ENCODE measurements around the gene KIF3B.

Gene KIF3B

DNA sequence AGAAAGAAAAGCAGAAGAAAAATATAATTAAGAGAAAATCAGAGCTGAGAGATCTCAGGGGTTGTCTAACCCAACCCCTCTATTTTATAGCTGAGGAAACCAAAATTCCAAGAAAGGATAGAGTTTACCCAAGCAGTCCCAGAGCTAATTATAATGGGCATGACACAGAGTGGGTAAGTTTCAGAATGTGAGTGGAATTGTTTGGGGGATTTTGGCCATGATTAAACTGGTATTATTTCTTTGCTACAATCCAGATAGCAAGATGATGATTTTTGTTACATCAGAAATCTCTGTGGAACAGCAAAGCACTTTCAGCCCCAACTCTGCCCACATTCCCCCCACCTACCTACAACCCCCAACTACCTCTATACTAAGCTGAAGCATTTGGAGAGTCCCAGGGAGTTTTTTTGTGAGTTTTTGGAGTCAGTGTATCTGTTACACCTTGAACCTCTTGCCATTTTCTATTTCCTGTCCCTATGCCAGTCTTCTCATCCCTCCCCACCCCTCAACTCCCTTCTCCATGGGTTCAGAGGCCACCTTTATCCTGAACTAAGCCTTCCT is 45.0 kb upstream of the KIF3B start:
- DNase-seq = no peak
- Histone ChIP-seq H3K9me3 (ENCODE audit: control extremely low read depth in 1 of 5, control insufficient read depth in 4 of 5, insufficient read depth in 2 of 5, low read depth in 1 of 5, low read length in 4 of 5) (no peaks in the 10 kb centered on the region), H3K27ac (ENCODE audit: insufficient read depth in 1 of 2, low read depth in 1 of 2, low read length in 2 of 2, poor library complexity in 1 of 2, severe bottlenecking in 2 of 2) (no peak overlapping the region), H3K4me1 (ENCODE audit: control extremely low read depth in 1 of 4, control insufficient read depth in 4 of 4, insufficient read depth in 4 of 4, low read length in 3 of 4) (peaks cover 2 to 16% (median 9%) of the 10 kb centered on the region in 4 experiments), H3K36me3 (ENCODE audit: control insufficient read depth in 4 of 4, insufficient read depth in 4 of 4, low read length in 3 of 4) (peaks cover 3 to 82% (median 56%) of the 10 kb centered on the region in 4 experiments), H3K27me3 (replicated peaks in 2 of 5; ENCODE audit: control insufficient read depth in 4 of 5, insufficient read depth in 5 of 5, low read length in 4 of 5) (no peaks in the 10 kb centered on the region), H3K4me3 (ENCODE audit: control insufficient read depth in 1 of 7, extremely low read depth in 1 of 7, insufficient read depth in 4 of 7, low read depth in 2 of 7, low read length in 6 of 7) (no peak overlapping the region)
- ChIA-PET CTCF (interaction anchor here (0.9 to 1.8 kb wide), 2 partner anchors 9 kb away, joined by 3 to 6 read pairs; no protein-coding TSS in a partner anchor), POLR2A (interaction anchor here (0.8 kb wide), 1 partner anchor 9 kb away, joined by 3 read pairs; no protein-coding TSS in a partner anchor)

DNA sequence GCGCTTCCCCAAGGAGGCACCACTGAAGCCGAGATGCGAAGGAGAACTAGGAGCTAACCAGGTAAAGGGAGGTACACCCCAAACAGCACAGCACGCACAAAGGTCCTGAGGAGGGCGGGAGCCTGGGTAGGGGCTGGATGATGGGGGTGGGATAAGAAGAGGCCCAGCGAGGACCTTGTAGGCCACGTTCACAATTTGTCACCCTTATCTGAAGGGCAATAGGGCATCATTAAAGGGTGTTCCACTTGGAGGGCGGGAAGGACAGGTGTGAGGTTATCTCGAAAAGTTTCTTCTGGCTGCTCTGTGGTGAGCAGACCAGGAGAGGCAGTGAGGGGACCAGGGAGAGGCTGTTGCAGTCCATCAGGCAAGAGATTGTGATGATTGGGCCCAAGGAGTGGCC is 44.2 kb upstream of the KIF3B start:
- Histone ChIP-seq H3K9me3 (ENCODE audit: control extremely low read depth in 1 of 5, control insufficient read depth in 4 of 5, insufficient read depth in 2 of 5, low read depth in 1 of 5, low read length in 4 of 5) (no peaks in the 10 kb centered on the region), H3K27me3 (replicated peaks in 2 of 5; ENCODE audit: control insufficient read depth in 4 of 5, insufficient read depth in 5 of 5, low read length in 4 of 5) (no peaks in the 10 kb centered on the region), H3K36me3 (ENCODE audit: control insufficient read depth in 4 of 4, insufficient read depth in 4 of 4, low read length in 3 of 4) (peaks cover 3 to 75% (median 49%) of the 10 kb centered on the region in 4 experiments), H3K4me1 (ENCODE audit: control extremely low read depth in 1 of 4, control insufficient read depth in 4 of 4, insufficient read depth in 4 of 4, low read length in 3 of 4) (peaks cover 2 to 16% (median 9%) of the 10 kb centered on the region in 4 experiments), H3K27ac (ENCODE audit: insufficient read depth in 1 of 2, low read depth in 1 of 2, low read length in 2 of 2, poor library complexity in 1 of 2, severe bottlenecking in 2 of 2) (no peak overlapping the region), H3K4me3 (ENCODE audit: control insufficient read depth in 1 of 7, extremely low read depth in 1 of 7, insufficient read depth in 4 of 7, low read depth in 2 of 7, low read length in 6 of 7) (no peak overlapping the region)
- POLR2A ChIA-PET = interaction anchor here (0.8 kb wide), 1 partner anchor 8 kb away, joined by 3 read pairs; no protein-coding TSS in a partner anchor
- CTCF ChIA-PET = interaction anchor here (1.0 kb wide), 1 partner anchor 78 kb away, joined by 3 read pairs; no protein-coding TSS in a partner anchor
- no peak for DNase-seq
- WGBS (ENCODE audit: insufficient coverage) = 98% methylated on average over 9 of the region's 9 CpGs

DNA sequence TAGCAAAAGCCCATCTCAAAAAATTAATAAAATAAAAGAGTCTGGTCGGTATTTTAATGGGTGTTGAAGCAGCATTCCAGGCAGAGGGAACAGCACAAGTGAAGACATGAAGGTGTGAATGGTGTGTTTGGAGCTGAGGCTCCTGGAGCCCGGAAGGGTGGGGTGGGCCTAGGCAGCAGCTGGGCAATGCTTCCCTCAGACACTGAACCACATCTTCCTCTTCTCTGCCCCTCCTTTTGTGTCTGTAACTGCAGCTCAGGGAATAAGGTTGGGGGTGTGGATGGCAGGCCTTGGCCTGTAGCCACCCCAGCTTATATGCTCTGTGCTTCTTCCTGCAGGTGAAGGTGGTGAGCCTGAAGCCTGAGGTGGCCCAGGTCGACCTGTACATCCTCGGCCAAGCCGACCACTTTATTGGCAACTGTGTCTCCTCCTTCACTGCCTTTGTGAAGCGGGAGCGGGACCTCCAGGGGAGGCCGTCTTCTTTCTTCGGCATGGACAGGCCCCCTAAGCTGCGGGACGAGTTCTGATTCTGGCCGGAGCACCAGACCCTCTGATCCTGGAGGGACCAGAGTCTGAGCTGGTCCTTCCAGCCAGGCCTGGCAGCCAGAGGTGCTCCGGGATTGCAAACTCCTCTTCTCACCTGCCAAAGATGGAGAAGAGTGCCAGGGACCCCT is 43.2 kb upstream of the KIF3B start:
- Histone ChIP-seq H3K4me3 (ENCODE audit: control insufficient read depth in 1 of 7, extremely low read depth in 1 of 7, insufficient read depth in 4 of 7, low read depth in 2 of 7, low read length in 6 of 7) (no peak overlapping the region), H3K36me3 (ENCODE audit: control insufficient read depth in 4 of 4, insufficient read depth in 4 of 4, low read length in 3 of 4) (peaks cover 3 to 71% (median 43%) of the 10 kb centered on the region in 4 experiments), H3K9me3 (ENCODE audit: control extremely low read depth in 1 of 5, control insufficient read depth in 4 of 5, insufficient read depth in 2 of 5, low read depth in 1 of 5, low read length in 4 of 5) (no peaks in the 10 kb centered on the region), H3K4me1 (ENCODE audit: control extremely low read depth in 1 of 4, control insufficient read depth in 4 of 4, insufficient read depth in 4 of 4, low read length in 3 of 4) (peaks cover 2 to 16% (median 9%) of the 10 kb centered on the region in 4 experiments), H3K27ac (ENCODE audit: insufficient read depth in 1 of 2, low read depth in 1 of 2, low read length in 2 of 2, poor library complexity in 1 of 2, severe bottlenecking in 2 of 2) (no peak overlapping the region), H3K27me3 (replicated peaks in 2 of 5; ENCODE audit: control insufficient read depth in 4 of 5, insufficient read depth in 5 of 5, low read length in 4 of 5) (no peaks in the 10 kb centered on the region)
- 97% methylated on average over 11 of the region's 13 CpGs for WGBS (ENCODE audit: insufficient coverage)
- peak in 2 of 3 donors; percentile 16 to 34 for DNase-seq
- ChIA-PET POLR2A (no interaction called here), CTCF (interaction anchor here (1.0 kb wide), 1 partner anchor 79 kb away, joined by 3 read pairs; no protein-coding TSS in a partner anchor)

DNA sequence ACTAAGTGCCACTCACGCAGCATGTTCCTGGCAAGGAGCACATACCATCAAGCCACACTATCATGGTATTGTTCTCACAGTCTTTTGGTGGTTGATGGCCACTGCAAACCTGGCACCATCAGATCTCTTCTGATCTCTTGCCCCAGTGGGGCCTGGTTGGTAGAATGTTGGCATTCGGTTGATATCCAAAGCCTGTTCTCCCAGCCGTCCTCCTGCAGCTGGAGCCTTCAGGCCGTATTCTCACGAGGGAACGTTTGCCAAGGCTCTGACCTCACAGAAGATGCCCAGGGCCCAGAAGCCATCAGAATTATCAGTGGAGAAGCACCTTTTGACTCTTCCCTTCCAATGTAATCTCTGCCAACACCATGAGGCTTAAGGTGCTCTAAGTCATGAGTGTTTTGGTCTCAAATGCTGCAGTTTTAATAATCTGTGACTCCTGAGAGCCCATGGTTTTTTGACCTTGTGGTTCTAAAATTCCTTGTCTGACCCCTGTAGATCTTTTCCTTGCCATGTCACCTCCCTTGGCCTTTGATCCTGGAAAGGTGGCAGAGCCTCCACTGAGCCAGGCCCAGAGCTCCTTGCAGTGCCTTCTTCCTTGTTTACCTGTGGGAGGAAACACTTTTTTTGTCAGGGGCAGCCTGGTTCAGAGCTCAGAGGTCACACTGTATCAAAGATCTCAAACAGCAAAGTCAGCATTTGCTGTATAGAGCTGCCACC is 42.0 kb upstream of the KIF3B start:
- H3K27ac ChIP-seq (ENCODE audit: insufficient read depth in 1 of 2, low read depth in 1 of 2, low read length in 2 of 2, poor library complexity in 1 of 2, severe bottlenecking in 2 of 2) = no peak overlapping the region
- H3K9me3 ChIP-seq (ENCODE audit: control extremely low read depth in 1 of 5, control insufficient read depth in 4 of 5, insufficient read depth in 2 of 5, low read depth in 1 of 5, low read length in 4 of 5) = no peaks in the 10 kb centered on the region
- ChIA-PET CTCF (interaction anchor here (1.0 kb wide), 1 partner anchor 13 kb away, joined by 3 read pairs; no protein-coding TSS in a partner anchor), POLR2A (no interaction called here)
- DNase-seq = no peak
- peaks cover 2 to 16% (median 9%) of the 10 kb centered on the region in 4 experiments for H3K4me1 ChIP-seq (ENCODE audit: control extremely low read depth in 1 of 4, control insufficient read depth in 4 of 4, insufficient read depth in 4 of 4, low read length in 3 of 4)
- H3K4me3 ChIP-seq (ENCODE audit: control insufficient read depth in 1 of 7, extremely low read depth in 1 of 7, insufficient read depth in 4 of 7, low read depth in 2 of 7, low read length in 6 of 7) = no peak overlapping the region
- H3K27me3 ChIP-seq (replicated peaks in 2 of 5; ENCODE audit: control insufficient read depth in 4 of 5, insufficient read depth in 5 of 5, low read length in 4 of 5) = no peaks in the 10 kb centered on the region
- 93% methylated on average over 6 of the region's 6 CpGs for WGBS (ENCODE audit: insufficient coverage)
- H3K36me3 ChIP-seq (ENCODE audit: control insufficient read depth in 4 of 4, insufficient read depth in 4 of 4, low read length in 3 of 4) = peaks cover 3 to 68% (median 43%) of the 10 kb centered on the region in 4 experiments

DNA sequence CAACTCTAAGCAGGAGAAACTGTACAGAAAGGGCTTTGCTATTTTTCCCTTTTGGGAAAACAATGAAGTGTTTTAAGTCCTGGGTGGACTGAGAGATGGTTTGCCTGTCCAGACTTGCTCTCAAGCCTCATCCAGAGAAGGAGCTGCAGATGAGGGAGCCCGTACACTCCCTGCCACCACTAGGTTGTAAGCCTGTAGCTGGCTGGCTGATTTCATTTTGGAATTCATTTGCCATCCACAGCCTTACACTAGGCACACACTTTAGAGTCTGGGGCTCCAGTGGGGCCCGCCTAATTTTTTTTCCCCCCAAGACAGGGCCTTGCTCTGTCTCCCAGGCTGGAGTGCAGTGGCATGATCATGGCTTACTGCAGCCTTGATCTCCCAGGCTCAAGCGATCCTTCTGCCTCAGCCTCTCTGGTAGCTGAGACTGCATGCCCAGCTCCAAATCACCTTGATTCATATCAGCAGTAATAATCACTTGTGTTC is 41.4 kb upstream of the KIF3B start:
- no peak for DNase-seq
- ChIA-PET CTCF (interaction anchor here (1.0 kb wide), 1 partner anchor 13 kb away, joined by 3 read pairs; no protein-coding TSS in a partner anchor), POLR2A (no interaction called here)
- Histone ChIP-seq H3K27me3 (replicated peaks in 2 of 5; ENCODE audit: control insufficient read depth in 4 of 5, insufficient read depth in 5 of 5, low read length in 4 of 5) (no peaks in the 10 kb centered on the region), H3K4me3 (ENCODE audit: control insufficient read depth in 1 of 7, extremely low read depth in 1 of 7, insufficient read depth in 4 of 7, low read depth in 2 of 7, low read length in 6 of 7) (no peak overlapping the region), H3K27ac (ENCODE audit: insufficient read depth in 1 of 2, low read depth in 1 of 2, low read length in 2 of 2, poor library complexity in 1 of 2, severe bottlenecking in 2 of 2) (no peak overlapping the region), H3K36me3 (ENCODE audit: control insufficient read depth in 4 of 4, insufficient read depth in 4 of 4, low read length in 3 of 4) (peaks cover 0 to 62% (median 37%) of the 10 kb centered on the region in 4 experiments), H3K9me3 (ENCODE audit: control extremely low read depth in 1 of 5, control insufficient read depth in 4 of 5, insufficient read depth in 2 of 5, low read depth in 1 of 5, low read length in 4 of 5) (no peaks in the 10 kb centered on the region), H3K4me1 (ENCODE audit: control extremely low read depth in 1 of 4, control insufficient read depth in 4 of 4, insufficient read depth in 4 of 4, low read length in 3 of 4) (peaks cover 2 to 16% (median 9%) of the 10 kb centered on the region in 4 experiments)
- 96% methylated on average over 3 of the region's 3 CpGs for WGBS (ENCODE audit: insufficient coverage)

DNA sequence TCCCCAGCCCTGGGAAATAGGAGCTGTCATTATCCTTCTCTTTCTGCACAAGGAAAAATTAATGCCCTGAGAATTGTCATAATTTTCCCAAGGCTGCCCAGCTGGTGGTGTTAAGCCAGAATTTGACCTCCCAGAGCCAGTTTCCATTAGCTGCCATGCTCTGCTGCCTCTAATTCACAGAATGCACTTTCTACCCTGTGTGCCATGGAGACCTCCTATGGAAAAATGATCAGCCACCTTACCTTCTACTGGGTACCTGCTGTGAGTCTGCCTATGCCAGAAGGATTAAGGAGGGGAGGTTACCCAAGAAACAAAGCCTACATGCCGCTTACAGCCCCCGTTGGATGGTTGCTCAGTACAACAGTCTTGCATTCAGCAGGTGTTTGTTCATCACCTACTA is 40.6 kb upstream of the KIF3B start:
- 92% methylated on average over 2 of the region's 2 CpGs for WGBS (ENCODE audit: insufficient coverage)
- POLR2A ChIA-PET = no interaction called here
- Histone ChIP-seq H3K4me3 (ENCODE audit: control insufficient read depth in 1 of 7, extremely low read depth in 1 of 7, insufficient read depth in 4 of 7, low read depth in 2 of 7, low read length in 6 of 7) (no peak overlapping the region), H3K27ac (ENCODE audit: insufficient read depth in 1 of 2, low read depth in 1 of 2, low read length in 2 of 2, poor library complexity in 1 of 2, severe bottlenecking in 2 of 2) (no peak overlapping the region), H3K9me3 (ENCODE audit: control extremely low read depth in 1 of 5, control insufficient read depth in 4 of 5, insufficient read depth in 2 of 5, low read depth in 1 of 5, low read length in 4 of 5) (no peaks in the 10 kb centered on the region), H3K4me1 (ENCODE audit: control extremely low read depth in 1 of 4, control insufficient read depth in 4 of 4, insufficient read depth in 4 of 4, low read length in 3 of 4) (peaks cover 2 to 12% (median 7%) of the 10 kb centered on the region in 4 experiments), H3K36me3 (ENCODE audit: control insufficient read depth in 4 of 4, insufficient read depth in 4 of 4, low read length in 3 of 4) (peaks cover 0 to 55% (median 34%) of the 10 kb centered on the region in 4 experiments), H3K27me3 (replicated peaks in 2 of 5; ENCODE audit: control insufficient read depth in 4 of 5, insufficient read depth in 5 of 5, low read length in 4 of 5) (no peaks in the 10 kb centered on the region)
- CTCF ChIA-PET = no interaction called here
- DNase-seq = no peak
